HG02938 (cell line): ENCODE results near the gene IL17C.

Experiments
- ATAC-seq: cut with Tn5 transposase; IDR thresholded peaks from one replicate; pipeline ENCODE4 v1.9.1; 2021; ENCODE audit warnings: mild to moderate bottlenecking, moderate library complexity; ENCODE audit not compliant: unreplicated experiment

Gene IL17C

GRCh38 chr16:88681084-88681680, 42.8 kb downstream of the IL17C start:
- no peak for ATAC-seq

GRCh38 chr16:88681709-88682451, 43.5 kb downstream of the IL17C start:
- peak; percentile 81 for ATAC-seq

GRCh38 chr16:88684569-88685155, 46.3 kb downstream of the IL17C start:
- ATAC-seq, result no peak

- ATAC-seq, result no peak
Observed at GRCh38 chr16:88685156-88686061, 47.0 kb downstream of the IL17C start.

- ATAC-seq, result no peak
Observed at GRCh38 chr16:88686062-88686438, 47.7 kb downstream of the IL17C start.

GRCh38 chr16:88686439-88687253, 48.3 kb downstream of the IL17C start, which contains the start of gene SNAI3:
SNAI3 (minus strand) TSS chr16:88686507; CDS start chr16:88686406, 101 bp downstream.
- peak; percentile 41 for ATAC-seq

- ATAC-seq, result no peak
Observed at GRCh38 chr16:88687254-88687576, 48.8 kb downstream of the IL17C start.

GRCh38 chr16:88687676-88688012, 49.3 kb downstream of the IL17C start:
- no peak for ATAC-seq

- ATAC-seq, result no peak
Observed at GRCh38 chr16:88688013-88688778, 49.8 kb downstream of the IL17C start.
